ENCODE data around the gene GREB1L.

The GREB1L gene

DNA sequence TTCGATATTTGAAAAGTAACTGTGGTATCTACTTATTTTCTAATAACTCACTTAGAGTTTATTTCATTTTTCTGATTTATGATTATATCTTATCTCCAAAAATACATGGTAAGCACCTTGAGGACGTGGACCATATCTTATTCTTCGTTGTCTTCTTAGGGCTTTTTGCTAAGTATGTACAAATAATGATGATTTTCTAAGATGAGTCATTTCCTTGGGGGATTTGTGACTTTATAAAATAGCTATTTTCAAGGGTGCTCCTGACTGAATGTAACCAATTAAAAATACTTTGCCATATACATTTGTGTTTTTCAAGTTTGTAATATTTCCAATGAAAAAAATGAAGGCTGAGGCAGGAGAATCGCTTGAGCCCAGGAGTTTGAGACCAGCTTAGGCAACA, 56.3 kb downstream of the GREB1L start:
- Histone ChIP-seq H3K27ac (replicated peaks) (no peak overlapping the region), H3K27me3 (ENCODE audit: insufficient read depth, poor library complexity, severe bottlenecking) (peaks cover 9% of the 10 kb centered on the region), H3K4me3 (replicated peaks; ENCODE audit: insufficient read depth, low read length) (no peak overlapping the region)
- TF ChIP-seq REST (IDR thresholded peaks at IDR 0.05; ENCODE audit: insufficient replicate concordance, low read depth) (no peak), SPI1 (IDR thresholded peaks at IDR 0.05; ENCODE audit: borderline replicate concordance, low read depth) (no peak)
- TF ChIP-seq, protein P1, sequence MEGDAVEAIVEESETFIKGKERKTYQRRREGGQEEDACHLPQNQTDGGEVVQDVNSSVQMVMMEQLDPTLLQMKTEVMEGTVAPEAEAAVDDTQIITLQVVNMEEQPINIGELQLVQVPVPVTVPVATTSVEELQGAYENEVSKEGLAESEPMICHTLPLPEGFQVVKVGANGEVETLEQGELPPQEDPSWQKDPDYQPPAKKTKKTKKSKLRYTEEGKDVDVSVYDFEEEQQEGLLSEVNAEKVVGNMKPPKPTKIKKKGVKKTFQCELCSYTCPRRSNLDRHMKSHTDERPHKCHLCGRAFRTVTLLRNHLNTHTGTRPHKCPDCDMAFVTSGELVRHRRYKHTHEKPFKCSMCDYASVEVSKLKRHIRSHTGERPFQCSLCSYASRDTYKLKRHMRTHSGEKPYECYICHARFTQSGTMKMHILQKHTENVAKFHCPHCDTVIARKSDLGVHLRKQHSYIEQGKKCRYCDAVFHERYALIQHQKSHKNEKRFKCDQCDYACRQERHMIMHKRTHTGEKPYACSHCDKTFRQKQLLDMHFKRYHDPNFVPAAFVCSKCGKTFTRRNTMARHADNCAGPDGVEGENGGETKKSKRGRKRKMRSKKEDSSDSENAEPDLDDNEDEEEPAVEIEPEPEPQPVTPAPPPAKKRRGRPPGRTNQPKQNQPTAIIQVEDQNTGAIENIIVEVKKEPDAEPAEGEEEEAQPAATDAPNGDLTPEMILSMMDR (IDR thresholded peaks at IDR 0.05; ENCODE audit: insufficient read depth, low read length) = no peak
- no peak for DNase-seq (ENCODE audit: low read depth in 1 of 2, low spot score in 1 of 2)

GRCh38 chr18:21300035-21300907, 58.2 kb downstream of the GREB1L start:
- Histone ChIP-seq H3K27ac (replicated peaks) (no peak overlapping the region), H3K4me3 (replicated peaks; ENCODE audit: insufficient read depth, low read length) (no peak overlapping the region), H3K27me3 (ENCODE audit: insufficient read depth, poor library complexity, severe bottlenecking) (peaks cover 16% of the 10 kb centered on the region)
- TF ChIP-seq, protein P1 (IDR thresholded peaks at IDR 0.05; ENCODE audit: insufficient read depth, low read length) = no peak
- TF ChIP-seq REST (IDR thresholded peaks at IDR 0.05; ENCODE audit: insufficient replicate concordance, low read depth) (no peak), POLR2AphosphoS5 (IDR thresholded peaks at IDR 0.05; ENCODE audit: low read depth) (no peak), GABPA (IDR thresholded peaks at IDR 0.05; ENCODE audit: low read depth) (no peak), SPI1 (IDR thresholded peaks at IDR 0.05; ENCODE audit: borderline replicate concordance, low read depth) (no peak)
- DNase-seq (ENCODE audit: low read depth in 1 of 2, low spot score in 1 of 2) = no peak

DNA sequence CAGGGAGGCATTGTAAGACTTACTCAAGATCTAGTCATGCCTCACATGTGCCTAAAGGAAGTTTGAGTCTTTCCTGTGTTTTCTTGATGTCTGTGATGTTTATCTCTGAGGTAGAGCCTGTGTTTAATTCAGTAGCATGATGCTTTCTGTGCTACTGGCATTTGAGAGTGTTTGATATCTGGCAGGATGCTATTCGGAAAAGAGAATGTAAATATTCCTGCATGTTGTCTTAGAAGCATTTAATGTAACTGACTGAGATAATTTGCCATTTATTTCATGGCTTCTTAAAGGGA, 58.8 kb downstream of the GREB1L start:
- TF ChIP-seq GABPA (IDR thresholded peaks at IDR 0.05; ENCODE audit: low read depth) (no peak), POLR2AphosphoS5 (IDR thresholded peaks at IDR 0.05; ENCODE audit: low read depth) (no peak), SPI1 (IDR thresholded peaks at IDR 0.05; ENCODE audit: borderline replicate concordance, low read depth) (no peak), REST (IDR thresholded peaks at IDR 0.05; ENCODE audit: insufficient replicate concordance, low read depth) (no peak)
- TF ChIP-seq, protein P1 (IDR thresholded peaks at IDR 0.05; ENCODE audit: insufficient read depth, low read length) = no peak
- no peak overlapping the region for H3K27ac ChIP-seq (replicated peaks)
- no peak for DNase-seq (ENCODE audit: low read depth in 1 of 2, low spot score in 1 of 2)

More for the DNA sequence above, 58.8 kb downstream of the GREB1L start:
- peaks cover 16% of the 10 kb centered on the region for H3K27me3 ChIP-seq (ENCODE audit: insufficient read depth, poor library complexity, severe bottlenecking)
- no peak overlapping the region for H3K4me3 ChIP-seq (replicated peaks; ENCODE audit: insufficient read depth, low read length)

All from HL-60 (cell line).